GM18511 (cell line): ENCODE measurements around the gene MAGEA10.
"Not testable (repeated sequence)": the region's sequence is repeated elsewhere in the genome, so short reads cannot be mapped to it uniquely, and the experiment has no call there.

Experiments
- ATAC-seq: cut with Tn5 transposase; IDR thresholded peaks from one replicate; pipeline ENCODE4 v1.9.1; 2021; ENCODE audit warnings: mild to moderate bottlenecking, moderate library complexity; ENCODE audit not compliant: unreplicated experiment

MAGEA10 gene

GRCh38 chrX:152138388-152138784, at the start of gene MAGEA10:
Gene MAGEA10, minus strand, starts transcription at chrX:152138577. Its CDS starts 2,957 bp downstream, at chrX:152135620.
- ATAC-seq = no peak

- ATAC-seq = no peak
Measured at GRCh38 chrX:152177497-152178269, 39.3 kb upstream of the MAGEA10 start.

GRCh38 chrX:152177052-152177451, 38.7 kb upstream of the MAGEA10 start:
- no peak for ATAC-seq

- ATAC-seq = not testable (repeated sequence)
Measured at GRCh38 chrX:152175892-152176291, 37.5 kb upstream of the MAGEA10 start.

GRCh38 chrX:152173923-152174322, 35.5 kb upstream of the MAGEA10 start:
- ATAC-seq = not testable (repeated sequence)

- ATAC-seq = no peak
Measured at GRCh38 chrX:152170621-152171020, 32.2 kb upstream of the MAGEA10 start.

GRCh38 chrX:152165033-152165743, 26.8 kb upstream of the MAGEA10 start:
- ATAC-seq = no peak

GRCh38 chrX:152157042-152157441, 18.7 kb upstream of the MAGEA10 start:
- no peak for ATAC-seq

GRCh38 chrX:152155766-152156310, 17.5 kb upstream of the MAGEA10 start:
- ATAC-seq = no peak

GRCh38 chrX:152154050-152154449, 15.7 kb upstream of the MAGEA10 start:
- ATAC-seq = no peak

- ATAC-seq = no peak
Measured at GRCh38 chrX:152151256-152151655, 12.9 kb upstream of the MAGEA10 start.

GRCh38 chrX:152149648-152150047, 11.3 kb upstream of the MAGEA10 start:
- no peak for ATAC-seq

GRCh38 chrX:152139589-152139988, 1.2 kb upstream of the MAGEA10 start:
- ATAC-seq = no peak

GRCh38 chrX:152137771-152138387, 498 bp downstream of the MAGEA10 start:
- ATAC-seq = no peak

- no peak for ATAC-seq
Measured at GRCh38 chrX:152136312-152136711, 2.1 kb downstream of the MAGEA10 start.

- ATAC-seq = no peak
Measured at GRCh38 chrX:152131525-152131924, 6.9 kb downstream of the MAGEA10 start.

GRCh38 chrX:152129069-152129844, 9.1 kb downstream of the MAGEA10 start:
- not testable (repeated sequence) for ATAC-seq

- ATAC-seq = no peak
Measured at GRCh38 chrX:152117305-152117704, 21.1 kb downstream of the MAGEA10 start.

GRCh38 chrX:152108527-152108926, 29.9 kb downstream of the MAGEA10 start:
- ATAC-seq = no peak

- no peak for ATAC-seq
Measured at GRCh38 chrX:152103866-152104265, 34.5 kb downstream of the MAGEA10 start.

- no peak for ATAC-seq
Measured at GRCh38 chrX:152086141-152086540, 52.2 kb downstream of the MAGEA10 start.
